ENCODE results near the gene CAPN7. TPM values are rescaled to one million over a fixed set of nuclear protein-coding genes. Genes with fewer than 3 reads are reported as not detected.
A peak's percentile ranks its signal among the peaks of the same experiment; 100 is the strongest.

Gene CAPN7
- total RNA-seq, 1 donor, result 25.6 TPM

- no peak for DNase-seq (ENCODE audit: low read depth in 2 of 3, low spot score in 2 of 3)
Measured at GRCh38 chr3:15292765-15293522, 86.9 kb downstream of the CAPN7 start.

- DNase-seq (ENCODE audit: low read depth in 2 of 3, low spot score in 2 of 3), result peak in 1 of 3 donors; percentile 56
Measured at GRCh38 chr3:15294929-15295328, 88.9 kb downstream of the CAPN7 start.

DNA sequence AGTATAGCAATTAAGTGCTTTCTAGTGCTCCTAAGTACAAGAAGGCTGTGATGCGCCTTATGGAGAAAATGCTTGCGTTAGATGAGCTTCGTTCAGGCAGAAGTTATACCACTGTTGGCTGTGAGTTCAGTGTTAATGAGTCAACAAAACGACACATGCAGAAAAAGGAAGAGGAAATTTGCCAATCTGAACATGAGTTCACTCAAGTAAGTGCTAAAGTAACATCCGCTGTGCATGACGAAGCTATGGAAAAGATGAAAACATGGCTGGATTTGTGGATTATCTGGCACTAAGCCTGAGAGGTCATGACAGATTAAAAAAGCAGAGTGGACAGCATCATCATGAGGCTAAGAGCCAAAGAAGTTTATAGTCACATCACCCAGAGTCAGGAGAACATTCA lies 89.5 kb downstream of the CAPN7 start:
- DNase-seq (ENCODE audit: low read depth in 2 of 3, low spot score in 2 of 3), result peak in 2 of 3 donors; percentile 68 to 75

GRCh38 chr3:15297608-15298350 lies 91.7 kb downstream of the CAPN7 start:
- no peak for DNase-seq (ENCODE audit: low read depth in 2 of 3, low spot score in 2 of 3)

DNA sequence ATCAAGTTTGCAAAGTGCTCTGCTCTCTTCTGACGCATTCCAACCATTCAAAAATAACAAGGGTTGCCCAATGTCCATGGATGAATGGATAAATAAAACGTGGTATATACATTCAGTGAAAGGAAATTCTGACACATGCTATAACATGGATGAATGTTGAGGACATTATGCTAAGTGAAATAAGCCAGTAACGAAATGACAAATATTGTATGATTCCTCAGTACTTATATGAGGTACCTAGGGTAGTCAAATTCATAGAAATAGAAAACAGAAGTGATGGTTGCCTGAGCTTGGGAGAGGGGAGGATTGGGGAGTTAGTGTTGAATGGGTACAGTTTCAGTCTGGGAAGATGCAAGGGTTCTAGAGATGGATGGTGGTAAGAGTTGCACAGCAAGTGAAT lies 92.5 kb downstream of the CAPN7 start:
- no peak for DNase-seq (ENCODE audit: low read depth in 2 of 3, low spot score in 2 of 3)

GRCh38 chr3:15299036-15299435 lies 93.0 kb downstream of the CAPN7 start:
- no peak for DNase-seq (ENCODE audit: low read depth in 2 of 3, low spot score in 2 of 3)

DNA sequence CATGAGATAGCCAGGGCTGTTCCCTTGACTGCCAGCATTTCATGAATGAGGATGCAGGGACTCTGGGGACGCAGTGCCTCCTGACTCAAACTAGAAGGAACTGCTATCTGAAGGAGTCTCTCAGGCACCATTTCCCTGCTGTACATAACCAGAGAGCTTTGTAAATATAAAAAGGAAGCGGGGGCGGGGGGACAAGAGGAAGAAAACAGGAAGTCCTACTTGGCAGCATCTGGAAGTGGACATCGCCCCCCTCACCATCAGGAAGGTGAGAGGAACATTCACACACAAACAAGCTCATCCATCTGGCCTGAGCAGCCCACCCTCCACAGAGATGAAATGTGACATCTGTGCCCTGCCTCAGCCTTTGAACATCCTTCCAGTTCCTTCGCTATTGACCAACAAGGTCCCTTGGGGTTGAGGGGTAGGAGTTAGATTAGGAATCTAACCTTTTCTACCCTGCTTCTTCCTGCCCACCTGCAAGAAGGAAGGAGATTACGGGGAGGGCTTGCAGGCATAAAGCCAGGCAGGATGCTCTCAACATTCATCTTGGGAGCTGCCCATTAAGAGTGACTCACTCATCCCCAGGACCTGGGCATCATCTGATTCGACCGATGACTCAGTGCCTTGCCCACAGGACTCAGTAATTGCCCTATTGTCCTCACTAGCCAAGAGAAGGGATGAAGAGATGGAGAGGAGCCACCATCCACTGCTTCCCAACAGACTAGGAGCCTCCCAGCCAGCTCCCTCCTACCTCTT lies 94.5 kb downstream of the CAPN7 start:
- no peak for DNase-seq (ENCODE audit: low read depth in 2 of 3, low spot score in 2 of 3)

DNA sequence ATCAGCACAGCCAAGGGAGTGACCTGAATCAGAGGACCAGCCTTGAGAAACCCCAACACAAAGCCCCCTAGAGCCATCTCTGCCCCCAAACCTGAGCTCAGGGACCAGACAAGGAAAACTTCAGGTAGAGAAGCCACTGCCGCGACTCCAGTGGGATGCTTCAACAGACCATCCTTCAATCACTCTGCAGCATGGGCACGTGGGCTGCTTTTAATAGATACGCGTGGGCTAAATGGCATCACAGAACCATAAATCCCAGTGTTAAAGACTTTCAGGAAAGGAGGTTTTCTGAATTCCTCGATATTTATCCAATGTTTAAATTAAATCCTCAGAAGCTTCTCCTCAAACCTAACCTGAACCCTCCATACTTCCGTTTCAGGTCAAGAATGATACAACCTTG lies 95.7 kb downstream of the CAPN7 start:
- DNase-seq (ENCODE audit: low read depth in 2 of 3, low spot score in 2 of 3), result no peak

Other genes with a start within 250 kb of the CAPN7 start
- 21.3 TPM for gene MRPS25, start 140.9 kb upstream of the CAPN7 start, total RNA-seq
- gene RBSN, start 107.1 kb upstream of the CAPN7 start, total RNA-seq, result 12.4 TPM
- 4.6 TPM for gene SH3BP5, start 126.3 kb downstream of the CAPN7 start, total RNA-seq
- gene METTL6, start 221.3 kb downstream of the CAPN7 start, total RNA-seq, result 15.6 TPM
- 27.5 TPM for gene EAF1, start 221.4 kb downstream of the CAPN7 start, total RNA-seq